Activated CD8-positive, alpha-beta memory T cell treated with anti-CD3 and anti-CD28 coated beads for 24 hours (primary cell): ENCODE data around the gene DCHS2.

Experiments used
- DNase-seq: peaks from one replicate; pipeline ENCODE4 v3.0.0-alpha.2; 2020

DCHS2 gene

GRCh38 chr4:154184238-154184637 lies 307.4 kb downstream of the DCHS2 start:
- no peak for DNase-seq

GRCh38 chr4:154183264-154183663 lies 308.3 kb downstream of the DCHS2 start:
- DNase-seq, result no peak
